Daoy (cell line): ENCODE results near the gene NFATC2. TPM values are rescaled to one million over a fixed set of nuclear protein-coding genes. Genes with fewer than 3 reads are reported as not detected.
"Not testable (repeated sequence)": the region's sequence is repeated elsewhere in the genome, so short reads cannot be mapped to it uniquely, and the experiment has no call there.

Source experiments
- DNase-seq: peaks from one replicate; pipeline ENCODE4 v3.0.0-alpha.2; 2015; ENCODE audit warnings: low read depth
- total RNA-seq: library from RNA; depleted of rRNA; stranded (reverse); fragments of >200 nt; shearing (Covaris generic); gene quantifications from 2 replicates; pipeline ENCODE4 v1.2.3, GENCODE V29; 2014

Gene NFATC2
- total RNA-seq, 1 experiment from 2014 or later, result 0.40 TPM

DNA sequence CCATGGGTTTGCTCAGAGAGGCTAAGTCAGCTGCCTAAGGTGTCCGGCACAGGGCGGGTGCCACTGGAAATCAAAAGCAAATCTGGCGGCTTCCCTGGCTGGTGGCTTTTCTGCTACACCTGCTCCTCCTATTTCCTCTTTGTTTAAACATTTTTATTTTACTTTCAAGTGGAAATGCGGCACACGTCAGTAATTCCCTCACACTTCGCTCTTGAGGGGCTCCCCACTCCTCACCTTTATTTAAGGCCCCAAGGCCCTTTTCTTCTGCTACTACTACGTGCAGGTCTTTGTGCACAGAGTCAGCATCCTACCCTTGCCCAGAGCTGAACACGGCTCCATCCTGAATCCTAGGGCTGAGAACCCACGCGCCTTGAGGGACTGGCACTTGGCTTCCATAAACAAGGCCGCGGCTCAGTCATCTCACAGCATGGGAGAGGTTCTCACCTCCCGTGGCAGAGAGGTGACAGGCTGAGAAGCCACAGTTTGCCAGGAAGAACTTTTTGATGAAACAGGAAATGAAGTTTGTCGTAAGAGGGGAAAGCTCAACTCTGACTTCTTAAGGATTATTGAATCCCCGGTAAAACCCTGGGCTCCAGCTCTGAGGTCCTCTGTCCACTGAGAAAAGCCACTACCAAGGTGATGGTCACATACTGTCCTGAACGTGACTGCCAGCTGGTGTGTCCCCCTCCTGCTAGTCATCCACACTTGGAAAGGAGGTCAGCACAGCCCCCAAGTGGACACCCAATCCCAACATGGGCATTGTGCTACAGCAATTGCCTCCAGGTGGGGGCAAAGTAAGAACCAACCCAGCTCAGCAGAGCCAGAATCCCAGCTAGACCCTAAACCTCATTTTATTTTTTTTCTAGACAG, 48.0 kb downstream of the NFATC2 start:
- no peak for DNase-seq

DNA sequence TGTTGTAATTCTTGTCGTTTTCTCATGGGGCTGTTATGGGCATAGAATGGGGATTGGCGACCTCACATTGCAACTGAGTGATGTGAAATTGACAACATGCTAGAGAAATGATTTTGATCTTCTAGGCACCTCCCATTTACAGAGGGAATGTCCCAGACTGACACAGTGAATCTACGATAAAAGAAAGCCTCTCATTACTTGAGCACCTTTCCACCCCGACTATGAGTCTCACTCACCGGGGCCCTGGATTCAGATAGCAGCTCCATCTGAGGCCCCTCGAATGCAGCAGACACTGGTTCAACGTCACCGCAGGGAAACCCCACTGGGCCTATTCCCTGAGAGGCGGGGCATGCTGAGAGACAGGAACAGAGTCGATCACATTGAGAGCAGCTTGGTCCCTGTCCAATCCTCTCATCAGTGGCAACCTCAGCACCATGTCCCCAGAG, 49.1 kb downstream of the NFATC2 start:
- DNase-seq, result no peak

DNA sequence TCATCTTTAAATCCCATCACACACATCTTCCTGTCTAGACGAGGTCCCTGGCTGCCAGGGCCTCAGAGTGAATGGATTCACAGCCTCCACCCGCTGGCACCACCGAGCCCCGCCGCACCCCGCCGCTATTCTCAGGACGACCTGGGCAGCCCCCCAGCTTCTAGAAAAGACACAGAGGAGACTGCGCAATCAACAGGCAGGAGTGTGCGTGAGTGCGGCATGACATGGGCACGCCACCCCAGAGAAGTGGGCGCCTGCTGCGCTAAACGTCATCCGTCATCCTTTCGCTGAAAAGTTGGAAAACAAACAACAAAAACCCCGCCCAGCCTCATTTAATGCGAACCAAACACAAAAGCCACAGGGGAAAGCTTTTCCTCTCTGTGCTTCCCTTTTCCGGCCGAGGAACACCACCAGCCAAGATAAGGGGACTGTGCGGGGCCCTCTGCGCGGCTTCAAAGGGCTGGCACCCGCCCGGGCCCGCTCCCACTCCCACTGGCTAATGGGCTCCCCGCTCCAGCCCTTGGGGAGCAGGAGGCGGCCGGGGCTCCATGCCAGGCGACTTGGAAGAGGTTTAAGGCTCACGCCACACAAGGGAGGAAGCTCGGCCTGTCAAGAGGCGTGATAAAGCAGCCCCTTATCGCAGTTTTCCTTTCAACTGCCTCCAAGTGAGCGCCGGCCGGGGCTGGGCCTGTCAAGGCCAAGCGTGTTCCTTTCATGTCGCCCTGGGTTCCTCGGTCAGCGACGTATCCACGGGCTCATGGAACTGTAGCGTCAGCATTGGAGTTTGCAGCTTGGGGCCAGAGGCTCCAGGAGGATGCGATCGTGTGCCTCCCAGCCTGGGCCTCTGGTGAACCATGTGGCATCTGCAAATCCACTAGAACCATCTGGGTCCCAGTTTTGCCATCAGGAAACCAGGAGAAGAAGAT, 50.1 kb downstream of the NFATC2 start:
- no peak for DNase-seq

DNA sequence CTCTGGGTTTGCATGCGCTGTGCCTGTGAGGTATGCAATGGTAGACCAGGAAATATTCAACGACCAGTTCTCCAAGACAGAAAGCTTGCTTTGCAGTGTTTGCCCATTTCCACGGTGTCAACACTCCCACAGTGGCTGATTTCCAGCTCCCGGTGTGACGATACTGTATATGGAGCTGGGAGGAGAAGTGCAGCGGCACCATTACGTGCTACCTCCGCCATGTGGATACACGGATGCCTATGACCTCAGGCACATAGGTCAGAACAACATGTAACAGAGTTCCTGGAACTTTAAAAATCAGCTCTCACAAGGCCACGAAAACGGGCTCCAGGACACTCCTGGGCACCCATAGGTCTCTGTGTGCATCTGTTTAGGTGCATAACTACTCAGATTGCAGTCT, 51.1 kb downstream of the NFATC2 start:
- DNase-seq, result no peak

DNA sequence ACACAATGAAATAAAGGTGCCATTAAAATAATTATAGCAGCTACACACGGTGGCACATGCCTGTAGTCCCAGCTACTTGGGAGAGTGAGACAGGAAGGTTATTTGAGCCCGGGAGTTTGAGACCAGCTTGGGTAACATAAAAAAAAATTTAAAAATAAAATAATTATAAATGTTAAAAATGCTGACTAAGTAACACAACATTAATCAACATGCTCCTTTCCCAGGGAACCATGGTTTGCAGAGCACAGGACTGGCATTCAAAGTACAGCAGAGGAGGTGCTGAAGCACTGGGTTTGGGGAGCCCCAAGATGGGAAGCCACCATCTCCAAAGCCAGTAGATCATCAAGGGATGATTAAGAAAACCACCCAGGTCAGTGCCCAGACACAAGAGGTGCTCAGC, 51.9 kb downstream of the NFATC2 start:
- DNase-seq, result no peak

DNA sequence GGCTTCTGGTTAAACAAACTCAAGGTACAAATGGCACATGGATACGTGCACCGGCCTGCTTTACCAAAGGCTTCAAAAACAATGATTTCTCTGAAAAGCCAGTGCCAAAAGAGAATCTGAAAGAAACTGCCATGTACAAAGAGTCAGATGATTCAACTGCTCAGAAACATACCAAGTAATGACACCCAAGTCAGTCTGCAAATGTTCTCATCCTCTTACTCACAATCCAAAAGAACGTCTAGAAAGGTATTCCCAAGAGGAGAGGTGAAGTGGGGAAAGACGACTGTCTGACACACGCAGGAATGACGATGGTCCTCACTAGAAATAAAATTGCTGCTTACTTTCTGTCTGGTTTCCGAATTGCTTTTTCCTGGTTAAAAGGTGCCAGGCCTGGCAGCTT, 52.9 kb downstream of the NFATC2 start:
- DNase-seq, result no peak

DNA sequence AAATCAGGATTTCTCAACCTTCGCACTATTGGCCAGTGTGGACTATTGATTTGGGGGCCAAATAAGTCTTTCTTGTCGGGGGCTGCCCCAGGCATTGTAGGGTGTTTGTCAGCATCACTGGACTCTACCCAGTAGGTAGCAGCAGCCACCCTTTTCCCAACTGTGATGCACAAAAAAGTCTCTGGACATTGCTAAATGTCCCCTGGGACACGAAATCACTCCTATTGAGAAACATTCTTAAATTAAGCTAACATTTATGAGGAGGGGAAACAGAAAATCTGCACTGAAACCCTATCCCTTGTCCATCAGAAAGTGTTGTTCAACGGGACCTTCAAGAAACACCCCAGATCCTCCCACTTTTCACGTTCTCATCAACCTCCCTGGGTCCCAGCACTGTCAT, 54.2 kb downstream of the NFATC2 start:
- DNase-seq, result no peak

DNA sequence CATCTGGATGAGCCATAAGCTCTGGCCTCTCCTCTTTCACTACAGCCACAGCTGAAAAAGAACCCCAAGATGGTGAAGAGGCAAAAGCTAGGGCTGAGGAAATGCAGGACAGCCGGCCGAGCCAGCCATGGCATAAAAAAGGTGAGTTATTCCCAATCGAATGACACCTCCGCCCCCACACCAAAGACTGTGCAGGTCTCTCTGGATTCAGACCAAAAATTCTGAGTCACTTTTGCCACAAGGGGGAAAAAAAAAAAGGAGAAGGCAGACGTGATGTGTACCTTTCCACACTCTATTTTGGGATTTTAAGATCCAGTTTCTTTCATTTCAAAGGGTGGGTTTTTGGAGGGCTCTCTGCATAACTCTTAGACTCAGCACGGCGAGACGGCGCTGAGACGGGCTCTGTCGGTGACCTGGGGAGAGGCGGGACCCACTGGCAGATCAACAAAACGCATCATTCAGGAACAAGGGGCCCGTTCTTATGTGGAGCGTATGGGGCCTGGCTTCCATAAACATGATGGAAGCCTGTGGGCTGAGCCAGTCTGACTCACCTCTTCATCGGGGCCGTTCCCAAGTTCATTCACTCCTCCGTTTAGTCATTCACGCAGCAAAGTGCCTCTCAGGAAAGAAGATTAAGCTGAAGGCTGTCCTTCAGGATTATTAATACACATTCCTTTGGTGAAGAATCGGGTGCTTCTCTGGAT, 54.8 kb downstream of the NFATC2 start:
- DNase-seq, result peak; percentile 94

DNA sequence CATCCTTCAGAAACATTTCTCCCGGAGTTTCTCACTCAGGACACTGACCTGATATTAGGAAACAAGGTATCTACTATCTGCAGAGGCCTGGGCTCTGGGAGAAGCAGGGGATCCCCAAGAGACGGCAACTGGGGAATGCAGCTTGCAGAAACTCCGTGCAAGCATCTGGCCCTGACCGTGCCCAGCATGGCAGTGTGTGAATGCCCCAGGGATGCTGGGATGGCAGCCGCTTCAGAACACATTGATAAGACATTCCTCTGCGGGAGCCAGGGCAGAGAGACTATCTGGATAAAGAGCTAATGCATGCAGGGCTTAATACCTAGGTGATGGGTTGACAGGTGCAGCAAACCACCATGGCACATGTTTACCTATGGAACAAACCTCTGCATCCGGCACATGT, 55.4 kb downstream of the NFATC2 start:
- DNase-seq, result no peak

DNA sequence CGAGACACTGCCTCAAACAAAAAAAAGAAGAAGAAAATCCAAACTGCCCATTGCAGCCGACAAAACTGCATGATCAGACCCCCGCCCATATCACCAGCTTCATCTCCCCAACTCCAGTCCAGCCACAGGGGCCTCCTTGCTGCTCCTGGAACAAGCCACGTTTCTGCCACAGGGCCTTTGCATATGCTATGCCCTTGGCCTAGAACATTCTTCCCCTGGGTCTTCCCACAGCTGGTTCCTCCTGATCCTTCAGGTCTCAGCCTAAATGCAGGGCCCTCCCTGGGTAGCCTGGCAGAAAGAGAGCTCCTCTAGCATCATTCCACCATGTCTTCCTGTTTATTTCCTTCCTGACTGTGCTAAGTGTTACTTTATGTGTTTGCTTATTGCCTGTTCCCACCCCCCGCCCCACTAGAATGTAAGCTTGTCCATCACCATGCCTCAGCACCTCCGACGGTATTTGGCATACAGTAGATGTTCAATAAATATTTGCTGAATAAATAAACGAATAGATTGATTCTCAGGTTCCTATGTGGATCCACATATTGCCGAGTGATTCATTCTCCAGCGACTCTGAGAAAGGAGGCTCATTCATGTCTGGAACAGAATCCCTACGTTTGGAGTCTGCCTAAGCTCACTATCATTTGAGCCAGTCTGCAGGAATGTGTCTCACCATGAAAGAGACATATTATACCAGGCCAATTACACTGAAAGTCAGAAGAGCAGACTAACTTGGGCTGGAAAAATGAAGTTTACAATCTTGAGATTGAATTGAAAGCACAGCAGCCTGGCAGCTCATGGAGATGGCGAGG, 56.1 kb downstream of the NFATC2 start:
- no peak for DNase-seq

DNA sequence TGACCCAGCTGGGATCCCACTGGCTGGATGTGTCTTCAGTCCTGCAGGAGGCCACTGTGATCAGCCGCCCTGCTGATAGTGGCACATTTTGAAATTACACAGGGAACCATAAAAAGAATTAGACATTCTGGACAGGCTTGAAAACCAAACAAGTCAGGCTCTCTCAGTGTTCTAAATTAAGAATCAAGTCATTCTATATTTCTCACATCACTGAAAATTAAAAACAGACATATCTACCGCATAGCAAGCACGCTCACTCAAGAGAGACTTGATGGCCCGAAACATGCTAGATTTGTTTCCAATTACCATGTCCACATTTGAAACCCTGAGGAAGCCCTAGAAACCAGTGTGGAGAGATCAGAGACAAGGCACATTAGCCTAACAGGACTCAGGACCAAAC, 57.7 kb downstream of the NFATC2 start:
- no peak for DNase-seq

DNA sequence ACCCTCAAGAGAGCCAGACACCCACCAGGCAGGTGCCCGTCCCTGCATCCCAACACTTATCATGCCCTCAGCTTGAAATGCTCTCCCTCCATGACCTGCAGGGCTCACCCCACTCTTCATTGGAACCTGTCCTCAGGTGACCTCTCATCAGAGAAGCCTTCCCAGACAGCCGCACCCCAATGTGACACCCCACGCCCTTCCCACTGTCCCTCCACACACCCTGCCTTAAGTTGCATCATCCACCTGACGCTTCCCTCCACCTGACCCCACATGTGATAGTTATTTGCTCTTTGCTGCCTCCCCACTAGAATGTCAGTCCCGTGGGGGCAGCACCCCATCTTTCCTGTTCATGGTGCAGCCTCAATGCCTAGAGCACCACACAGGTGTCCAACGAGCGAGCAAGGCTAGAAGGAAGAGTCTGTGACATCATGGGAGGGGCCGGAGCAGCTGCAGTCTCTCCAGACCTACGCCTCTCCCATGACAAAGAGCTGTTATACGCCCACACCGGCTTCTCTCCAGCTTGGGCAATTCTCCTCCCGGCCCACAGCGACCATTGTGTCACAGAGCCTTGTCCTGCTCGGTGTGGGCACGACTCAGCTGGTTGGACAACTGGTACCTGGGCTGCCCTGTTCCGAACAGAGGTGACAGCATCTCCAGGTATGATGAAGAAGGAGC, 58.2 kb downstream of the NFATC2 start:
- DNase-seq, result no peak

DNA sequence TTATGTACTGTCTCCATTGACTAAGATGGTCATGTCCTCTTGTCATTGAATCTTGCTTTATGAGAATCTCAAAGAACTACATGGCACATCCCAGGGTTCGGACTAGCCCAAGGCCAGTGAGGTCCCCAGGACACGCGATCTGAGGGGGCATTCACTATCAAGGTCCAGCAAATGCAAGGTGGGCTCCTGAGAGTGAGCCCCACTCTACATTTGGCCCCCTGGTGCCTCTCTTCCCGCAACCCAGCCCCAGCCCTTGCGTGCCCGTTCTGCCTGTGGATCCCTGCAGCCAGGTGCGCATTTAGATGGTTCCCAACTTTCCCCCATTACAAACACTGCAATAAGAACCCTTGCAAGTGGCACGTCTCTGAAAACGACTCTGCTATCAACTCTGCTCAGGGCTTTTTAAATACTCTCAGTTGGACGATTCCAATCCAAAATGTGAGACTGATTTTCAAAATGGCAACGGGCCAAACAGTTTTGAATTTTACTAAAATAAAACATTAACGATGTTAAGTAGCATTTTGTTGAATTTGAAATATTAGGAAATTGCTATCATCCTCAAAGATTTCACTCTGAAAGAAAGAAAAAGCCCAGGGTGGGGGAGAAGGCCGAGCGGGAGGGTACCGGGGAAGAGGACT, 59.6 kb downstream of the NFATC2 start:
- DNase-seq, result no peak

DNA sequence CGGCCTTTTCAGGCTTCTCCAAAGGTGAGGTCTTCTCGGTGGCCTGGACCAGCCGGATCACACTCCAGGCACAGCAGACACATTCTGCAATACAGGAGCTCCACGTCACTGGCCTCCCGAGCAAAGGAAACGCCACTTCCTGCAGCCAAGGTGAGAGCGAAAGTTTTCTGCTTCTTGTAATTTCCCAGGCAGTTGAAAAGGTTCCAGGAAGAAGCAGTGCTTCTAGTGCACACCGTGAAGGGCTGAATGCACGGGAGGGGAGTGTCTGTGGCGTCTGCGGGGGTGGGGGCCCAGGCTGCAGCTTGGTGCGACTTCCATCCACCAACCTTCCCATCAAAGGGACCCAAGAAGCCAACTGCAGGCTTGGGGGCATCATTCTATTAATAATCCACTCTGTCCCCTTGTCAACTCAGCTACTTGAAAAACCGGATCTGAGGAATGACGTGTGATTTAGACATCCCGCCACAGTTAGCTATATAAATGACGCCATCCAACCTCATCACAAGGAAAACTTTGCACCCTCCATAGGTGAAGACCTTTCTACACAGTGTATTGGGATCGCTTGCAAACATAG, 61.1 kb downstream of the NFATC2 start:
- no peak for DNase-seq

DNA sequence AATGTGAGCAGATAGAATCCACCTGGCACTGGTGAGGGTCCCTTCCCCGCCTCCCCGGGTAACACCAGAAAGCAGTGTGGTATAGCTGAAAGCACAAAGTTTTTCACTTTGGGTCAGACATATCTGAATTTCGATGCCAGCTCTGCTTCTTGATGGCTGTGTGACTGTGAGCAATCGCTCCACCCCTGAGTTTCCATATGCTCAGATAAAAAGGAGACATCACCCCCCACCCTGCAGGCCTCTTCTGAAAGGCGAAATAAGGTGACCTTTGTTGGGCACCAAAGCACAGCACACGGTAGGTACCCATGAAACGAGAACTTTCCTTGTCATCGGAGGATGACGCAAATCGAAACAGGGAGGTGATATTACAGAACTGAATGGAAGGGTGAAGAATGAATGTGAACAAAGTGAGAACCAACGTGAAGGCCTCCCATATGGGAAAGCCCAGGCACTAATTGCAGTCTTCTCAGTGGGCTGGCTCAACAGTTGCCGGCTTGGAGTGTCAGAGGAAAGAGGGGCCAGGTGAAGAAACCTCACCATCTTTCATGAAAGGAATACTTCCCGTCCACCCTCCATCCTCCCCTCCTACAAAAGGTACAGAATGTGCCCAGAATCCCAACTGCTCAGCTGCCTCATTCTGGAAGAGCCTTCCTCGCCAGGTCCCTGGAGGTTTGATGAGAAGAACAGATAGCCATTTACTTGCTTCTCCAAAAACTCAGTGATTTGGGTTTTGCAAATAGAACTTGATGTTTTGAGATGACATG, 61.8 kb downstream of the NFATC2 start:
- DNase-seq, result no peak

DNA sequence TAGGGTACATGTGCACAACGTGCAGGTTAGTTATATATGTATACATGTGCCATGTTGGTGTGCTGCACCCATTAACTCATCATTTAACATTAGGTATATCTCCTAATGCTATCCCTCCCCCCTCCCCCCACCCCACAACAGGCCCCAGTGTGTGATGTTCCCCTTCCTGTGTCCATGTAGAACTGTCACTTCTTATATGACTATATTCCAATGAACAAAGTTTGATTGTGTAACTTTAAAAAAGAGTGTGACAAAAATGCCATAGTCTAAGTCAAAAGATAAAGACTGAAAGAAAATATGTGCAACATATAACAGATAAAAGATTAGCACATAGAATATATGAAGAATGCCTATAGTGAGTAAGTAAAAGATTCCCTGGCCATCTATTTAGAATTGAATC, 66.4 kb downstream of the NFATC2 start:
- not testable (repeated sequence) for DNase-seq

DNA sequence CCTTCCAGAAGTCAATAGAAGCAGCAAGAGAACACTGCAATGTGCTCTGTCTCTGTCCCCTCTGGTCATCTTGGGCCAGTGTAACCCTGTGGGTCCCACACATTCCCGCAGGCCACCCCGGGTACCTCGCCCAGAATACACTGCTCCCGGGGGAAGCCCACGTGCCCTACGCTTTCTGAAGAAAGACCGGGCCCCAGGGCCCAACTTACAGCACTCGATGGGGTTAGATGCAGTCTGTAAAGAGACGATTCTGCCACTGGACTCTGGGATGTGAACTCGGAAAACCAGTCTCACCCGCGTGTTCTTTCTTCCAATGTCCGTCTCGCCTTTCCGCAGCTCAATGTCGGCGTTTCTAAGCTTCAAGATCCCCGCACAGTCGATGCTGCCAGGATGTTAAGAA, 68.7 kb downstream of the NFATC2 start:
- no peak for DNase-seq

DNA sequence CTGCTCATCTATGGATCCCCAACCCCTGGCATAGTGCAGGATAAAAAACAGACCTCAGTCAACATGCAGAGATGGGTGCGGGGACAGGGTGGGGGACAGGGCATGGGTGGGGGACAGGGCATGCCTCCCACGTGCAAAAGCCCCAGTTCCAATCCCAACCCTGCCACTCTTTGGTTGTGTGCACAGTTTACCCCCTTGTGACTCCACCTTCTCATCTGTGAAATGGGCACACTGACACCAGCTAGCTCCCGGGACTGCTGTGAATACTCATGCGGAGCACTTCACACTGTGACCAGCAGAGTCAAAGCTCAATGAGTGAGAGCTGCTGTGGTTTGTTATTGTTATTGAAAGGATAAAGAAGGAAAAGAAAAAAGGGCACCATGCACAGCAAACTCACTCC, 69.3 kb downstream of the NFATC2 start:
- DNase-seq, result no peak

DNA sequence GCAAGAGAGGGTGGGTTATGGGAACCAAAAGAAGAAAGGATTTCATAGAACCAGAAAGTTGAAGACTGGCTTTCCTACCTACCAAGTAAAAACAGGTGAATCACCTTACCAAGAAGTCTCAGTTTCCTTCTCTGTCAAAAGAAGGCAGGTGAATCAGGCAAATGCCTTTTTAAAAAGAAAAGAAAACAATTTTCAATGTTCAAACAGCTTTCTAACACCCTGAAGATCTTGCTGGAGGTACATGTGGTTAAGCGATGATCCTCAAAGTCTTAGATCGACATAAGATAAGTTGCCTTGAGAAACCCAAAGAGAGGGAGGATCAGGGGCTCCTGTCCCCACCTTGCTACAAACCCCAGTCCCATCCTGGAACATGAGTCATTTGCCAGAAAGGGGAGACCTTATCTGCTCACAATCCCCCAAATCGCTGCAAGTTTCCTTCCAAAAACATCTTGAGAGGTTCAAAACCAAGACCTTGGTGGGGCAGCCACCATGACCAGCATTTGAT, 71.6 kb downstream of the NFATC2 start:
- DNase-seq, result no peak
